ENCODE measurements around the gene HIBCH.

The HIBCH gene

DNA sequence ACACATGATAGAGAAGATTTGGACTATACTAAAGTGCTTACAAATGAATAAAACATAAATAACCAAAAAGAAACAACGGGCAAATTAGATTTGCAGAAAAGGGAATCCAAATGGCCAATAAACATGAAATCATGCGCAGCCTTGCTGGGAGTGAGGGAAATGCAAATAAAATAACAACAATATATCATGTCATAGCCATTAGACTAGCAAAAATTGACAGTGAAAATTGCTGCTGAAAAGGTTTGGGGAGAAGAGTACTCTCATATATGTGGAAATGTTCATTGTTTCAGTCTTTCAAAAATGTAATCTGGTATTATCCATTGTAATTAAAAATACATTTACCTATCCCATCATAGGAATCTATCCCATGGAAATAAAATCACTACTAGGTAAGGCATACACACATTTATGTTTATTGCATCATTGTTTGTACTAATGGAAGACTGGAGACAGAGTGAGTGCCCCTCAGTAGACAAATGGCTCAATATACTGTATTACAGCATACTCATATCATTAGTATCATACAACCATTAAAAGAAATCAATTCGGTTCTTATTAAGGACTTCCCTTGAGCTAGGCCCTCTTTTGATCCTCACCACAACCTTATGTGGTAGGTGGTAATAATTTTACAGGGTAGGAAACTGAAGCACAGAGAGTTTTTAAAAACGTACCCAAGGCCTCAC lies 163.0 kb downstream of the HIBCH start:
- DNase-seq (ENCODE audit: low read depth) = no peak
